GM10266 (cell line): ENCODE data around the gene LCE2A.
A peak's percentile ranks its signal among the peaks of the same experiment; 100 is the strongest.

Source experiments
- DNase-seq: peaks from one replicate; pipeline ENCODE4 v3.0.0; 2012; ENCODE audit errors: extremely low spot score
- TF ChIP-seq, protein P1 (sequence below): IDR thresholded peaks from 2 replicates; pipeline ENCODE4 v1.5.1; 2012; ENCODE audit warnings: mild to moderate bottlenecking, low read depth; ENCODE audit not compliant: control insufficient read depth, insufficient read depth; ENCODE audit errors: missing control alignments

Gene LCE2A

DNA sequence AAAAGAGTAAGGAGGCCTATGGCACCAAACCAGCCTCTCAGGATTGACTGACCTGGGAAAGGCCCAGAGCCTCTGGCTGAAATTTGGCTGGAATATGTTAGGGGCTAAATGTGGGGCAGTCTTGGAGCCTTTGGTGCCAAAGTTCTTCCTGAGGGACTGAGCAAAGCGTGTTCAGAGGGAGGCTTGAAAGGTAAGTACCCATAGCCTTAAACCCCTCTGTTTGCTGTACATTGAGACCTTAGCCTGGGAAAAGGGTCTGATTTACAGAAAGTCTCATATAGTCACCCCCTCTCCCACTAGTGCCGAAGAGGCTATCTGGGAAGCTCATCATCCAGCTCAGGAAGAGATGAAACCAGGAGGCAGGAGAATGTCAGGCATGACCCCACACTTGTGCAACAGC is 9.7 kb downstream of the LCE2A start, which contains the start of gene LCE4A:
LCE4A (plus strand) TSS at position 301 of the 400 bp plus-strand sequence. CDS start 916 bp downstream, outside the sequence.
- TF ChIP-seq, protein P1, sequence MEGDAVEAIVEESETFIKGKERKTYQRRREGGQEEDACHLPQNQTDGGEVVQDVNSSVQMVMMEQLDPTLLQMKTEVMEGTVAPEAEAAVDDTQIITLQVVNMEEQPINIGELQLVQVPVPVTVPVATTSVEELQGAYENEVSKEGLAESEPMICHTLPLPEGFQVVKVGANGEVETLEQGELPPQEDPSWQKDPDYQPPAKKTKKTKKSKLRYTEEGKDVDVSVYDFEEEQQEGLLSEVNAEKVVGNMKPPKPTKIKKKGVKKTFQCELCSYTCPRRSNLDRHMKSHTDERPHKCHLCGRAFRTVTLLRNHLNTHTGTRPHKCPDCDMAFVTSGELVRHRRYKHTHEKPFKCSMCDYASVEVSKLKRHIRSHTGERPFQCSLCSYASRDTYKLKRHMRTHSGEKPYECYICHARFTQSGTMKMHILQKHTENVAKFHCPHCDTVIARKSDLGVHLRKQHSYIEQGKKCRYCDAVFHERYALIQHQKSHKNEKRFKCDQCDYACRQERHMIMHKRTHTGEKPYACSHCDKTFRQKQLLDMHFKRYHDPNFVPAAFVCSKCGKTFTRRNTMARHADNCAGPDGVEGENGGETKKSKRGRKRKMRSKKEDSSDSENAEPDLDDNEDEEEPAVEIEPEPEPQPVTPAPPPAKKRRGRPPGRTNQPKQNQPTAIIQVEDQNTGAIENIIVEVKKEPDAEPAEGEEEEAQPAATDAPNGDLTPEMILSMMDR = no peak
- DNase-seq = no peak

DNA sequence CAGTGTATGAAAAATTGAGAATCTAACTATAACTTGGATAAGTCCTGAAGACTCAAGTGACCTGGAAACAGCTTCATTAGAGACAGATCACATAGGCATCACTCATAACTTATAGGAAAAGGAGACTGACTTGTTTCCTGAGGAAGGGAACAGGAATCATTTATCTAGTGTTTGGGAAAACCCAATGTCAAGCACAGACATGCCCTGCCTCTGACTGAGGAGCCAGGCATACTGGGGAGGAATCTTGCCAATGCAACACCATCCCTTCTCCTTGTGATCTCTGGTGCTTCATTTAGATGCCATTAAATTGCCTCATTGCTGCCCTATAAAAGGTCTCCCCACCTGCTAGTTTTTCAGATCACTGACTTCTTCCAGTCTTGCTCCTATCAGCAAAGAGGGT is 20.1 kb downstream of the LCE2A start:
- no peak for DNase-seq
- TF ChIP-seq, protein P1 = no peak

GRCh38 chr1:152725261-152725660 is 27.1 kb downstream of the LCE2A start:
- DNase-seq = no peak
- TF ChIP-seq, protein P1 = no peak

DNA sequence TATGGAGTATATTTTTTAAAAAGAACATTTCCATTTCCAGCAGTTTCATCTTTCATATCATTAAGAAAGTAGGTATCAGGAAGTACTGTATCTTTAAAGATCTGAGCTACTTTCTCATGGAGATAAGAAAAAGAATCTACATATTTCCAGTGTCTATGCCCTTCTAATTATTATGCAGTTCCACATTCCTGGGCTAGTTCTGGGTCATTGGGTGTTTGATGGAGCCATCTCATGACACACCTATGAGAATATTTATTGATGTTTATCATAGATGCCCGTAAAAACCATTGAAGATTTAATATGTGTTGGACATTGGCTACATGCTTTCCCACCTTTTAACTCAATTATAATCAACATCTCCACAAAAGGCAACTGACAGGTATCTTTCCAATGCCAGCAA is 30.8 kb downstream of the LCE2A start:
- no peak for DNase-seq
- TF ChIP-seq, protein P1 = no peak

DNA sequence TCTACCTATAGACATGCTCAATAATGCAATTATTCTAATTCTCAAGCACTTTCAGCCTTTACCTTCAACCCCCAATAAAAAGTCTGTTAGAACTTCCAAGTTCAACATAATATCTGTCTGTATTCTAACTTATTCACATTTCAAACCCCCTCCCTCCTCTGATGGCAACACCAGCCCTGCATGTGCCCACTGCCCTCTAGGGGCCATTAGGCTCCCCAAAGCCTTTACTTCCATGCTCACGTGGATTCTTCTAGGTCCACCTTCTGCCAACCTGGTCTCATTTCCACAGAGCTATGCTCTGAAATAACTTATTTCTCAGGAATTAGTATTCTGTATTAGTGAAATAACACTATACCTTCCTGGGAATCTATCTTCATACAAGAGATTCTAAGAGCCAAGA is 37.5 kb downstream of the LCE2A start:
- no peak for DNase-seq

GRCh38 chr1:152737997-152738396 is 39.9 kb downstream of the LCE2A start:
- no peak for DNase-seq

More for the DNA sequence above, 37.5 kb downstream of the LCE2A start:
- TF ChIP-seq, protein P1 = peak; percentile 10

DNA sequence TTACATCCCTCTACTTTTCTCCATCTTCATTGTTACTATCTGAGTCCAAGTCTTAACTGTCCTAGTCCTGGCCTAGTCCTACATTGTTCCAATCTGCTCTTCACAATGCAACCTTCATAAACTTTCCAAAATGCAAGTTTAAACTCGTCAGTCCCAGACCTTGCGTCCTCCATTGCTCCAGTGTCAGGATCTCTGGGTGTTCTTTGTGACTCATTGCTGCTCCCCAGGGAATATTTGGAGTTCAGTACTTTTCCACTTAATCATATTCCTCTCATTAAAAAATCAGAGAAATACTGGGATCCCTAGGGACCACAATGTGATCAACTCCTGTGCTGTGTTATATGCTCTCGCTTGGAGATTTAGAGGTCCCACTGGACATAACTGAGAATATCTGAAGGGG is 41.7 kb downstream of the LCE2A start:
- no peak for DNase-seq
- TF ChIP-seq, protein P1 = no peak

More at GRCh38 chr1:152737997-152738396, 39.9 kb downstream of the LCE2A start:
- TF ChIP-seq, protein P1 = no peak
